Measurements from ENCODE around the gene ADGRL3.

DNA sequence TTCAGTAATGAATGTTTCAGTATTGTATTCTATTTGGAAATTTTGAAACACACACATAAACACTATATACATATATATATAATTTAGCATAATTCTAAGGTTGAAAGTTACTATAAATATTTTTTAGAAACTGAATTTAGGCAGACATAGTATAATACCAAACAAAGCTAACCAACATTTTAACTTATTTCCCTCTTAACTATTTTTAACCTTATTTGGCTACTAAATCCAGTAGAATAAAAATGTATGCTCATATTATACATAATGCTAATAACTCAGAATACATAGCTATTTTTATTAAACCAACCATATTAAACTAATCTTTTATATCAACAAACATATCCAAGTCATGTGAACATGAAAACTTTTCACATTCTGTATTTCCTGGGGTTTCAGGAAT is 563.6 kb downstream of the ADGRL3 start:
- TF ChIP-seq, protein P1, sequence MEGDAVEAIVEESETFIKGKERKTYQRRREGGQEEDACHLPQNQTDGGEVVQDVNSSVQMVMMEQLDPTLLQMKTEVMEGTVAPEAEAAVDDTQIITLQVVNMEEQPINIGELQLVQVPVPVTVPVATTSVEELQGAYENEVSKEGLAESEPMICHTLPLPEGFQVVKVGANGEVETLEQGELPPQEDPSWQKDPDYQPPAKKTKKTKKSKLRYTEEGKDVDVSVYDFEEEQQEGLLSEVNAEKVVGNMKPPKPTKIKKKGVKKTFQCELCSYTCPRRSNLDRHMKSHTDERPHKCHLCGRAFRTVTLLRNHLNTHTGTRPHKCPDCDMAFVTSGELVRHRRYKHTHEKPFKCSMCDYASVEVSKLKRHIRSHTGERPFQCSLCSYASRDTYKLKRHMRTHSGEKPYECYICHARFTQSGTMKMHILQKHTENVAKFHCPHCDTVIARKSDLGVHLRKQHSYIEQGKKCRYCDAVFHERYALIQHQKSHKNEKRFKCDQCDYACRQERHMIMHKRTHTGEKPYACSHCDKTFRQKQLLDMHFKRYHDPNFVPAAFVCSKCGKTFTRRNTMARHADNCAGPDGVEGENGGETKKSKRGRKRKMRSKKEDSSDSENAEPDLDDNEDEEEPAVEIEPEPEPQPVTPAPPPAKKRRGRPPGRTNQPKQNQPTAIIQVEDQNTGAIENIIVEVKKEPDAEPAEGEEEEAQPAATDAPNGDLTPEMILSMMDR (IDR thresholded peaks at IDR 0.05): no peak
- no peak for TF ChIP-seq EZH2 (IDR thresholded peaks at IDR 0.05; ENCODE audit: borderline replicate concordance, insufficient read depth, low read depth, low read length, poor library complexity, severe bottlenecking)

Data from B cell (primary cell).